Measurements from ENCODE around the gene TMEM236.

- TF ChIP-seq CTCF (IDR thresholded peaks at IDR 0.05; ENCODE audit: low read depth, low read length): no peak
- no peak for TF ChIP-seq EZH2phosphoT487 (IDR thresholded peaks at IDR 0.05; ENCODE audit: low read depth)
Observed at GRCh38 chr10:17713758-17714157, 38.2 kb upstream of the TMEM236 start.
